A673 (cell line): ENCODE measurements around the gene SBDS.
"Not testable (repeated sequence)": the region's sequence is repeated elsewhere in the genome, so short reads cannot be mapped to it uniquely, and the experiment has no call there.

Source experiments
- CTCF ChIP-seq: fragments of 300-800, 200-600 bp; sonication (generic); conservative IDR thresholded peaks from 2 replicates; pipeline ENCODE4 v1.5.1; 2017; ENCODE audit warnings: low read depth, mild to moderate bottlenecking, antibody characterized with exemption, low read length, moderate library complexity, mixed read lengths
- EZH2 ChIP-seq: fragments of 200-600 bp; sonication (generic); IDR thresholded peaks from 2 replicates; pipeline ENCODE4 v1.6.1; 2017; ENCODE audit warnings: borderline replicate concordance, low read depth, mild to moderate bottlenecking, mixed read lengths, antibody characterized with exemption, low read length; ENCODE audit not compliant: poor library complexity, severe bottlenecking

- not testable (repeated sequence) for TF ChIP-seq EZH2, CTCF
Measured at GRCh38 chr7:66996444-66997191, 1.2 kb upstream of the SBDS start, which contains the start of gene TYW1.
